ENCODE data around the gene IL2RA.

The IL2RA gene

DNA sequence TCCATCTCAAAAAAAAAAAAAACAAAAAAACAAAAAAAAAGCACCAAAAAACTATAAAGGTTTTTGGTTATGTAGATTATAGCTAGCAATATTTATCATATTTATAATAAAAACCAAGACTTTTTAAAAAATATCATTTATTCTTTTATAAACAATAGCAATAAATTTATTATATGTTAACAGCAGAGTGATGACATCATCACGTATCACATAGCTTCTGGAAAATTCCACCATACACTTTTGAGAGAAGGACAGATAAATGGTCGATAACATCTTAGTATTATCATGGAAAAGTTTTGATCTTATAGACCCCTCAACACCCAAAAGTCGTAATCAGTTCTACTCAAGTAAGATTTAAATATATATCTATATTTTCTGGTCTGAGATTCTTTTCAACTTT, 51.6 kb downstream of the IL2RA start:
- no peak overlapping the region for H4K91ac ChIP-seq (ENCODE audit: low read depth, low read length)
- H2BK12ac ChIP-seq (ENCODE audit: low read length): no peak overlapping the region
- no peak overlapping the region for H3K18ac ChIP-seq (ENCODE audit: low read length)
- H3K79me1 ChIP-seq (ENCODE audit: low read length): no peaks in the 10 kb centered on the region
- H2BK5ac ChIP-seq (ENCODE audit: low read depth, low read length, poor library complexity): no peak overlapping the region
- H3K27ac ChIP-seq (ENCODE audit: low read depth, low read length): no peak overlapping the region
- no peak overlapping the region for H3K4ac ChIP-seq (ENCODE audit: low read depth, low read length)
- no peak overlapping the region for H4K8ac ChIP-seq (ENCODE audit: low read depth, low read length)
- no peak overlapping the region for H3K23ac ChIP-seq (ENCODE audit: low read length)
- H3K4me1 ChIP-seq (ENCODE audit: control insufficient read depth in 1 of 2, insufficient read depth in 2 of 2, low read length in 2 of 2): no peaks in the 10 kb centered on the region
- H3K9me3 ChIP-seq (ENCODE audit: insufficient read depth, low read depth, low read length): peaks cover 3% of the 10 kb centered on the region
- no peaks in the 10 kb centered on the region for H3K79me2 ChIP-seq (ENCODE audit: control insufficient read depth, insufficient read depth, low read length, poor library complexity)
- H2AK5ac ChIP-seq (ENCODE audit: low read length): no peak overlapping the region
- H4K12ac ChIP-seq (ENCODE audit: low read depth, low read length): no peak overlapping the region
- no peak overlapping the region for H3K14ac ChIP-seq (ENCODE audit: low read length)
- no peaks in the 10 kb centered on the region for H3K27me3 ChIP-seq (ENCODE audit: insufficient read depth, low read length)
- no peak for DNase-seq
- no CpG with 5 or more reads among the region's 3 CpGs for WGBS (ENCODE audit: extremely low coverage, insufficient coverage, insufficient read length)
- no peak overlapping the region for H2AFZ ChIP-seq (ENCODE audit: insufficient read depth, low read length, poor library complexity)
- no peak overlapping the region for H3K4me3 ChIP-seq (ENCODE audit: low read depth, low read length)
- H2BK120ac ChIP-seq (ENCODE audit: insufficient read depth, low read length, poor library complexity): no peak overlapping the region
- H3K36me3 ChIP-seq (ENCODE audit: control insufficient read depth in 1 of 2, insufficient read depth in 2 of 2, low read length in 2 of 2): no peaks in the 10 kb centered on the region
- H3K9ac ChIP-seq (ENCODE audit: low read length): no peak overlapping the region
- no peak overlapping the region for H3K4me2 ChIP-seq (ENCODE audit: low read length)

GRCh38 chr10:6009961-6010360, 52.2 kb downstream of the IL2RA start:
- no peaks in the 10 kb centered on the region for H3K79me2 ChIP-seq (ENCODE audit: control insufficient read depth, insufficient read depth, low read length, poor library complexity)
- no peak overlapping the region for H3K23ac ChIP-seq (ENCODE audit: low read length)
- H3K14ac ChIP-seq (ENCODE audit: low read length): no peak overlapping the region
- H3K4me1 ChIP-seq (ENCODE audit: control insufficient read depth in 1 of 2, insufficient read depth in 2 of 2, low read length in 2 of 2): no peaks in the 10 kb centered on the region
- H2BK12ac ChIP-seq (ENCODE audit: low read length): no peak overlapping the region
- no peak overlapping the region for H3K4me3 ChIP-seq (ENCODE audit: low read depth, low read length)
- no peak overlapping the region for H3K9ac ChIP-seq (ENCODE audit: low read length)
- H4K91ac ChIP-seq (ENCODE audit: low read depth, low read length): no peak overlapping the region
- H3K36me3 ChIP-seq (ENCODE audit: control insufficient read depth in 1 of 2, insufficient read depth in 2 of 2, low read length in 2 of 2): no peaks in the 10 kb centered on the region
- H2BK5ac ChIP-seq (ENCODE audit: low read depth, low read length, poor library complexity): no peak overlapping the region
- H2BK120ac ChIP-seq (ENCODE audit: insufficient read depth, low read length, poor library complexity): no peak overlapping the region
- H4K12ac ChIP-seq (ENCODE audit: low read depth, low read length): no peak overlapping the region
- no CpG with 5 or more reads among the region's 4 CpGs for WGBS (ENCODE audit: extremely low coverage, insufficient coverage, insufficient read length)
- no peak overlapping the region for H2AFZ ChIP-seq (ENCODE audit: insufficient read depth, low read length, poor library complexity)
- H3K4me2 ChIP-seq (ENCODE audit: low read length): no peak overlapping the region
- H4K8ac ChIP-seq (ENCODE audit: low read depth, low read length): no peak overlapping the region
- no peak overlapping the region for H3K18ac ChIP-seq (ENCODE audit: low read length)
- H3K27me3 ChIP-seq (ENCODE audit: insufficient read depth, low read length): no peaks in the 10 kb centered on the region
- peaks cover 3% of the 10 kb centered on the region for H3K9me3 ChIP-seq (ENCODE audit: insufficient read depth, low read depth, low read length)
- no peak overlapping the region for H3K4ac ChIP-seq (ENCODE audit: low read depth, low read length)
- no peaks in the 10 kb centered on the region for H3K79me1 ChIP-seq (ENCODE audit: low read length)
- no peak overlapping the region for H2AK5ac ChIP-seq (ENCODE audit: low read length)
- H3K27ac ChIP-seq (ENCODE audit: low read depth, low read length): no peak overlapping the region
- no peak for DNase-seq

DNA sequence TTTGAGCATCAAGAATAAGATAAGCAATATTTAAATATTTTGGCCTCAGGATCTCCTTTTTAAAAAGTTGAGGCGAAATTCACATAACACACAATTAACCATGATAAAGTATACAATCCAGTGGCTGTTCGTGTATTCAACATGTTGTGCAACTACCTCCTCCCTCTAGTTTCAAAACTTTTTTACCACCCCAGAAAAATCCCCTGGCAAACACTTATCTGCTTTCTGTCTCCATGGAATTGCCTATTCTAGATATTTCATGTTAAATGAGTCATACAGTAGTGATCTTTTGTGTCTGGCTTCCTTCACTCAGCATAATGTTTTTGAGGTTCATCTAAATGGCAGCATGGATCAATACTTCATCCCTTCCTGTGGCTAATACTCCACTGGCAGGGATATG, 53.0 kb downstream of the IL2RA start:
- Histone ChIP-seq H3K18ac (ENCODE audit: low read length) (no peak overlapping the region), H3K9ac (ENCODE audit: low read length) (no peak overlapping the region), H3K79me1 (ENCODE audit: low read length) (no peaks in the 10 kb centered on the region), H4K12ac (ENCODE audit: low read depth, low read length) (no peak overlapping the region), H2AK5ac (ENCODE audit: low read length) (no peak overlapping the region), H3K4me2 (ENCODE audit: low read length) (no peak overlapping the region), H3K4ac (ENCODE audit: low read depth, low read length) (no peak overlapping the region), H3K27ac (ENCODE audit: low read depth, low read length) (no peak overlapping the region), H3K4me1 (ENCODE audit: control insufficient read depth in 1 of 2, insufficient read depth in 2 of 2, low read length in 2 of 2) (no peaks in the 10 kb centered on the region), H2BK120ac (ENCODE audit: insufficient read depth, low read length, poor library complexity) (no peak overlapping the region), H2AFZ (ENCODE audit: insufficient read depth, low read length, poor library complexity) (no peak overlapping the region), H3K23ac (ENCODE audit: low read length) (no peak overlapping the region), H3K36me3 (ENCODE audit: control insufficient read depth in 1 of 2, insufficient read depth in 2 of 2, low read length in 2 of 2) (no peaks in the 10 kb centered on the region), H2BK5ac (ENCODE audit: low read depth, low read length, poor library complexity) (no peak overlapping the region), H4K91ac (ENCODE audit: low read depth, low read length) (no peak overlapping the region), H3K4me3 (ENCODE audit: low read depth, low read length) (no peak overlapping the region), H3K27me3 (ENCODE audit: insufficient read depth, low read length) (no peaks in the 10 kb centered on the region), H3K14ac (ENCODE audit: low read length) (no peak overlapping the region), H3K9me3 (ENCODE audit: insufficient read depth, low read depth, low read length) (peaks cover 3% of the 10 kb centered on the region), H3K79me2 (ENCODE audit: control insufficient read depth, insufficient read depth, low read length, poor library complexity) (no peaks in the 10 kb centered on the region), H2BK12ac (ENCODE audit: low read length) (no peak overlapping the region), H4K8ac (ENCODE audit: low read depth, low read length) (no peak overlapping the region)
- no CpG with 5 or more reads among the region's 2 CpGs for WGBS (ENCODE audit: extremely low coverage, insufficient coverage, insufficient read length)
- DNase-seq: peak in 1 of 2 donors; percentile 15

GRCh38 chr10:6008497-6009142, 53.5 kb downstream of the IL2RA start:
- no peaks in the 10 kb centered on the region for H3K79me1 ChIP-seq (ENCODE audit: low read length)
- no peak overlapping the region for H2BK12ac ChIP-seq (ENCODE audit: low read length)
- no peak overlapping the region for H3K4me2 ChIP-seq (ENCODE audit: low read length)
- H3K4me1 ChIP-seq (ENCODE audit: control insufficient read depth in 1 of 2, insufficient read depth in 2 of 2, low read length in 2 of 2): no peaks in the 10 kb centered on the region
- H3K4ac ChIP-seq (ENCODE audit: low read depth, low read length): no peak overlapping the region
- H4K91ac ChIP-seq (ENCODE audit: low read depth, low read length): no peak overlapping the region
- H3K18ac ChIP-seq (ENCODE audit: low read length): no peak overlapping the region
- no peaks in the 10 kb centered on the region for H3K27me3 ChIP-seq (ENCODE audit: insufficient read depth, low read length)
- no peak overlapping the region for H4K8ac ChIP-seq (ENCODE audit: low read depth, low read length)
- H2BK120ac ChIP-seq (ENCODE audit: insufficient read depth, low read length, poor library complexity): no peak overlapping the region
- H3K14ac ChIP-seq (ENCODE audit: low read length): no peak overlapping the region
- no peak for DNase-seq
- no peak overlapping the region for H2AFZ ChIP-seq (ENCODE audit: insufficient read depth, low read length, poor library complexity)
- H3K79me2 ChIP-seq (ENCODE audit: control insufficient read depth, insufficient read depth, low read length, poor library complexity): no peaks in the 10 kb centered on the region
- WGBS (ENCODE audit: extremely low coverage, insufficient coverage, insufficient read length): no CpG with 5 or more reads among the region's 5 CpGs
- no peak overlapping the region for H2AK5ac ChIP-seq (ENCODE audit: low read length)
- no peak overlapping the region for H4K12ac ChIP-seq (ENCODE audit: low read depth, low read length)
- peaks cover 3% of the 10 kb centered on the region for H3K9me3 ChIP-seq (ENCODE audit: insufficient read depth, low read depth, low read length)
- no peak overlapping the region for H3K23ac ChIP-seq (ENCODE audit: low read length)
- no peaks in the 10 kb centered on the region for H3K36me3 ChIP-seq (ENCODE audit: control insufficient read depth in 1 of 2, insufficient read depth in 2 of 2, low read length in 2 of 2)
- no peak overlapping the region for H2BK5ac ChIP-seq (ENCODE audit: low read depth, low read length, poor library complexity)
- no peak overlapping the region for H3K27ac ChIP-seq (ENCODE audit: low read depth, low read length)
- no peak overlapping the region for H3K4me3 ChIP-seq (ENCODE audit: low read depth, low read length)
- no peak overlapping the region for H3K9ac ChIP-seq (ENCODE audit: low read length)
